GM12875 (cell line): ENCODE results near the gene PACSIN2.
"Not testable (repeated sequence)": the region's sequence is repeated elsewhere in the genome, so short reads cannot be mapped to it uniquely, and the experiment has no call there.

ENCODE experiments used
- H3K4me3 ChIP-seq: one replicate; pipeline ENCODE4 v1.5.1; 2011; ENCODE audit warnings: low read depth, low read length, control low read depth
- TF ChIP-seq, protein P1 (sequence below): IDR thresholded peaks from 2 replicates; pipeline ENCODE4 v1.5.1; 2011; ENCODE audit warnings: low read depth, mild to moderate bottlenecking, control low read depth, inconsistent platforms, low read length, moderate library complexity, borderline replicate concordance; ENCODE audit not compliant: insufficient read depth

The PACSIN2 gene

GRCh38 chr22:43004362-43005035 lies 10.4 kb downstream of the PACSIN2 start:
- no peak overlapping the region for H3K4me3 ChIP-seq
- TF ChIP-seq, protein P1, sequence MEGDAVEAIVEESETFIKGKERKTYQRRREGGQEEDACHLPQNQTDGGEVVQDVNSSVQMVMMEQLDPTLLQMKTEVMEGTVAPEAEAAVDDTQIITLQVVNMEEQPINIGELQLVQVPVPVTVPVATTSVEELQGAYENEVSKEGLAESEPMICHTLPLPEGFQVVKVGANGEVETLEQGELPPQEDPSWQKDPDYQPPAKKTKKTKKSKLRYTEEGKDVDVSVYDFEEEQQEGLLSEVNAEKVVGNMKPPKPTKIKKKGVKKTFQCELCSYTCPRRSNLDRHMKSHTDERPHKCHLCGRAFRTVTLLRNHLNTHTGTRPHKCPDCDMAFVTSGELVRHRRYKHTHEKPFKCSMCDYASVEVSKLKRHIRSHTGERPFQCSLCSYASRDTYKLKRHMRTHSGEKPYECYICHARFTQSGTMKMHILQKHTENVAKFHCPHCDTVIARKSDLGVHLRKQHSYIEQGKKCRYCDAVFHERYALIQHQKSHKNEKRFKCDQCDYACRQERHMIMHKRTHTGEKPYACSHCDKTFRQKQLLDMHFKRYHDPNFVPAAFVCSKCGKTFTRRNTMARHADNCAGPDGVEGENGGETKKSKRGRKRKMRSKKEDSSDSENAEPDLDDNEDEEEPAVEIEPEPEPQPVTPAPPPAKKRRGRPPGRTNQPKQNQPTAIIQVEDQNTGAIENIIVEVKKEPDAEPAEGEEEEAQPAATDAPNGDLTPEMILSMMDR = no peak

- TF ChIP-seq, protein P1 = no peak
- H3K4me3 ChIP-seq = no peak overlapping the region
Measured at GRCh38 chr22:43002202-43002586, 12.8 kb downstream of the PACSIN2 start.

GRCh38 chr22:43001271-43002201 lies 13.4 kb downstream of the PACSIN2 start:
- TF ChIP-seq, protein P1 = no peak
- no peak overlapping the region for H3K4me3 ChIP-seq

- no peak overlapping the region for H3K4me3 ChIP-seq
- TF ChIP-seq, protein P1 = no peak
Measured at GRCh38 chr22:43000441-43001175, 14.3 kb downstream of the PACSIN2 start.

DNA sequence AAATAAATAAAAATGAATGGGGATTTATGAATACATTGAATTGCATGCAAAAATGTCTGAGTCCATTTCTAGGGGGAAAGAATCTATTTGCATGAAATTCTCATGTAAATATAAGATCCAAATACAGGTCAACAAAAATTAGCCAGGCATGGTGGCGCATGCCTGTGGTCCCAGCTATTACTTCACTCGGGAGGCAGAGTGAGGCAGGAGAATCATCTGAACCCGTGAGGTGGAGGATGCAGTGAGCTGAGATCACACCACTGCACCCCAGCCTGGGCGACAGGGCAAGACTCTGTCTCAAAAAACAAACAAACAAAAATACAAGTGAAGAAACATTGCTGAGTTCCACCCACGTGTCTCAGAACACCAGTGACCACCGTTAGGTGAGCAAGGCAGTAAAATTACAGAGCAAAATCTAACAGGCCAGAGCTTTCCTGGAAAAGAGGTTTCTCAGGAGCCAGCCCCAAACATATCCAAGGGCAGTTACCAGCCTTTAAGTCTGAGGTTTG lies 17.3 kb downstream of the PACSIN2 start:
- no peak overlapping the region for H3K4me3 ChIP-seq

DNA sequence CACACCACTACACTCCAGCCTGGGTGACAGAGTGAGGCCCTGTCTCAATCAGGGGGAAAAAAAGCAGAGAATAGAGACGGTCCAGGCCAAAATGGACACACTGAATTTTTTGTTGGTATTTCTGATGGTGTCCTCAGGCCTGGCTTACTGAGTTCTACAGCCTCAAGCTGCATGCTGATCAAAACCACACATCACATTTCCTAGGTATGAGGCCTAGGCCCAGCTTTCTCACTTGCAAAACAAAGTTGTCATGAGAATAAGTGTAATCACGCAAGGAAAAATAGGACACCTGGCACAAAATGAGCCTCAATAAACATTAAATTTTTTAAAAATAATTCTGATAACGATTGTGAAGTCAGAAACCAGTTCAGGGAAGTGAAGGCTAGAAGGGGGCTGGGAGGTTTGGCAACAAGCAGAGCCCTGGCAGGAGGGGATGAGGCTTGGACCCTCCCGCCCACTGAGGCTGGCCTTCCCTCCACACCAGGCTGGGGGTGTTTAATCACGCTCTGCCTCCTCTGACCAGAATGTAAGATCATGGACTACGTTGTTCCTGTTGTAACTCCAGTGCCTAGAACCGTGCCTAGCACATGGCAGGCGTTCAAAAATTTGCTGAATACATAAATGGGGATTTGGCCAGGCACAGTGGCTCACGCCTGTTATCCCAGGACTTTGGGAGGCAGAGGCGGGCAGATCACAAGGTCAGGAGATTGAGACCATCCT lies 18.1 kb downstream of the PACSIN2 start:
- TF ChIP-seq, protein P1 = no peak
- H3K4me3 ChIP-seq = no peak overlapping the region

More for the DNA sequence above, 17.3 kb downstream of the PACSIN2 start:
- TF ChIP-seq, protein P1 = no peak

GRCh38 chr22:42995654-42996053 lies 19.3 kb downstream of the PACSIN2 start:
- H3K4me3 ChIP-seq = not testable (repeated sequence)
